CD14-positive monocyte (primary cell): ENCODE results near the gene AP4E1. TPM values are rescaled to one million over a fixed set of nuclear protein-coding genes. Genes with fewer than 3 reads are reported as not detected.

ENCODE experiments used
- DNase-seq, 3 donors: peaks; one replicate each; pipeline ENCODE4 v3.0.0-alpha.2; 2011 to 2022
- H2AFZ ChIP-seq: 2 replicates; pipeline ENCODE4 v1.6.0; 2012; ENCODE audit warnings: mild to moderate bottlenecking, low read depth, low read length, inconsistent platforms; ENCODE audit not compliant: insufficient read depth, poor library complexity, severe bottlenecking
- H3K27ac ChIP-seq, 2 donors: 1 replicate in 1 of 2; 2 replicates in 1 of 2; pipeline ENCODE4 v1.5.1; 2012 to 2013; ENCODE audit warnings: low read length in 2 of 2, control low read depth in 1 of 2, inconsistent platforms in 1 of 2, low read depth in 1 of 2, mild to moderate bottlenecking in 1 of 2
- H3K27me3 ChIP-seq, 2 donors: one replicate each; pipeline versions ENCODE4 v1.6.0 to v1.6.1; 2011 to 2013; ENCODE audit warnings: low read length in 2 of 2; ENCODE audit not compliant: control insufficient read depth in 2 of 2, insufficient read depth in 2 of 2
- H3K36me3 ChIP-seq, 2 donors: replicated peaks in 1 of 2; 1 replicate in 1 of 2; 2 replicates in 1 of 2; pipeline versions ENCODE4 v1.5.1 to v1.6.1; 2012 to 2013; ENCODE audit warnings: low read length in 2 of 2, control low read depth in 1 of 2, inconsistent platforms in 1 of 2, mild to moderate bottlenecking in 1 of 2; ENCODE audit not compliant: insufficient read depth in 2 of 2, control insufficient read depth in 1 of 2
- H3K4me1 ChIP-seq, 2 donors: 1 replicate in 1 of 2; 2 replicates in 1 of 2; pipeline versions ENCODE4 v1.5.1 to v1.6.1; 2012 to 2013; ENCODE audit warnings: low read length in 2 of 2, control low read depth in 1 of 2, inconsistent platforms in 1 of 2, mild to moderate bottlenecking in 1 of 2, moderate library complexity in 1 of 2; ENCODE audit not compliant: insufficient read depth in 2 of 2, control insufficient read depth in 1 of 2
- H3K4me2 ChIP-seq: replicated peaks from 2 replicates; pipeline ENCODE3; 2012; ENCODE audit warnings: low read length, moderate library complexity, mild to moderate bottlenecking; ENCODE audit not compliant: poor library complexity, severe bottlenecking; ENCODE audit errors: extremely low read depth
- H3K4me3 ChIP-seq, 3 experiments: fragments of 200-600 bp in 1 of 3; sonication (generic) in 1 of 3; replicated peaks in 1 of 3; 1 replicate in 2 of 3; 2 replicates in 1 of 3; pipeline ENCODE4 v1.5.1; 2011 to 2013; ENCODE audit warnings: low read length in 3 of 3, mild to moderate bottlenecking in 3 of 3, control low read depth in 2 of 3, low read depth in 2 of 3, inconsistent platforms in 1 of 3, moderate library complexity in 1 of 3
- H3K79me2 ChIP-seq: 2 replicates; pipeline ENCODE4 v1.6.0; 2012; ENCODE audit warnings: mild to moderate bottlenecking, control low read depth, inconsistent platforms, low read length, moderate library complexity; ENCODE audit not compliant: insufficient read depth
- H3K9ac ChIP-seq: 2 replicates; pipeline ENCODE4 v1.6.0; 2017; ENCODE audit warnings: low read length, mild to moderate bottlenecking; ENCODE audit not compliant: insufficient read depth, poor library complexity, severe bottlenecking
- H3K9me3 ChIP-seq, 2 donors: replicated peaks in 1 of 2; 1 replicate in 1 of 2; 2 replicates in 1 of 2; pipeline versions ENCODE4 v1.5.1 to v1.6.1; 2012 to 2013; ENCODE audit warnings: low read length in 2 of 2, control low read depth in 1 of 2; ENCODE audit not compliant: control insufficient read depth in 1 of 2, insufficient read depth in 1 of 2
- H4K20me1 ChIP-seq: 2 replicates; pipeline ENCODE4 v1.6.0; 2012; ENCODE audit warnings: mild to moderate bottlenecking, low read length, control low read depth, moderate library complexity; ENCODE audit not compliant: insufficient read depth
- H3K27ac Mint-ChIP-seq, 7 donors: one replicate each; pipeline ENCODE4 v1.8.0; 2020; ENCODE audit warnings: mild to moderate bottlenecking in 7 of 7, mixed read lengths in 7 of 7, moderate library complexity in 6 of 7, inconsistent platforms in 2 of 7
- H3K27me3 Mint-ChIP-seq, 3 donors: one replicate each; pipeline ENCODE4 v1.8.0; 2021 to 2022; ENCODE audit warnings: low read depth in 3 of 3, mild to moderate bottlenecking in 3 of 3, mixed read lengths in 3 of 3, moderate library complexity in 3 of 3, inconsistent platforms in 1 of 3
- H3K36me3 Mint-ChIP-seq, 2 donors: one replicate each; pipeline ENCODE4 v1.8.0; 2020; ENCODE audit warnings: mixed read lengths in 2 of 2, inconsistent platforms in 1 of 2, mild to moderate bottlenecking in 1 of 2
- H3K4me1 Mint-ChIP-seq: one replicate; pipeline ENCODE4 v1.8.0; 2020; ENCODE audit warnings: mild to moderate bottlenecking, mixed read lengths
- H3K4me3 Mint-ChIP-seq, 2 donors: one replicate each; pipeline ENCODE4 v1.8.0; 2020; ENCODE audit warnings: mild to moderate bottlenecking in 2 of 2, mixed read lengths in 2 of 2, moderate library complexity in 1 of 2
- H3K9me3 Mint-ChIP-seq, 7 donors: one replicate each; pipeline ENCODE4 v1.8.0; 2020 to 2022; ENCODE audit warnings: mixed read lengths in 7 of 7, mild to moderate bottlenecking in 6 of 7, moderate library complexity in 6 of 7, inconsistent platforms in 2 of 7
- CTCF ChIP-seq: fragments of 200-600 bp; IDR thresholded peaks from one replicate; pipeline ENCODE4 v1.8.0; 2022; ENCODE audit warnings: antibody characterized with exemption, mild to moderate bottlenecking
- WGBS: methylation state at CpG from one replicate; pipeline ENCODE4 v1.1.5; 2013; ENCODE audit warnings: missing lambda C conversion rate; ENCODE audit not compliant: insufficient coverage; 5-methylcytosine and 5-hydroxymethylcytosine counted together
- intact Hi-C, 2 donors: fragments of 100-400 bp; cut with micrococcal nuclease; formaldehyde crosslinking; loops; one replicate each; pipeline versions ENCODE4 v1.15.0 to v1.15.1; 2023
- polyA plus RNA-seq, 3 donors: library from polyadenylated mRNA; depleted of rRNA in 1 of 3; unstranded in 2 of 3; stranded (reverse) in 1 of 3; fragments of 300-500 nt in 2 of 3; fragments of >200 nt in 1 of 3; fragmentation: Illumina TruSeq in 2 of 3; gene quantifications; 1 replicate in 2 of 3; 2 replicates in 1 of 3; pipeline ENCODE4 v1.2.3, GENCODE V29; 2012 to 2021

The AP4E1 gene
- polyA plus RNA-seq, 3 donors, result 4.1 to 7.7 (median 5.3) TPM

GRCh38 chr15:50930792-50931191, 22.3 kb downstream of the AP4E1 start:
- Mint-ChIP-seq H3K4me3 (no peak overlapping the region), H3K4me1 (peaks cover 3% of the 10 kb centered on the region), H3K9me3 (no peaks in the 10 kb centered on the region), H3K27ac (no peak overlapping the region), H3K36me3 (peaks cover 57 to 72% of the 10 kb centered on the region in 2 donors), H3K27me3 (no peaks in the 10 kb centered on the region)
- intact Hi-C loops, result no loop called here
- no peak for DNase-seq
- no peaks in the 10 kb centered on the region for H3K79me2 ChIP-seq
- WGBS, result no CpG with 5 or more reads among the region's 1 CpG
- no peaks in the 10 kb centered on the region for H4K20me1 ChIP-seq
- H3K4me1 ChIP-seq, result peaks cover 0 to 2% of the 10 kb centered on the region in 2 donors
- H3K27ac ChIP-seq, result no peak overlapping the region
- peaks cover 66 to 90% of the 10 kb centered on the region in 2 donors for H3K36me3 ChIP-seq
- H3K4me3 ChIP-seq, result no peak overlapping the region
- H3K9ac ChIP-seq, result no peak overlapping the region
- H2AFZ ChIP-seq, result no peak overlapping the region
- H3K27me3 ChIP-seq, result no peaks in the 10 kb centered on the region
- no peak for TF ChIP-seq CTCF
- H3K9me3 ChIP-seq, result no peaks in the 10 kb centered on the region
- H3K4me2 ChIP-seq, result no peak overlapping the region

DNA sequence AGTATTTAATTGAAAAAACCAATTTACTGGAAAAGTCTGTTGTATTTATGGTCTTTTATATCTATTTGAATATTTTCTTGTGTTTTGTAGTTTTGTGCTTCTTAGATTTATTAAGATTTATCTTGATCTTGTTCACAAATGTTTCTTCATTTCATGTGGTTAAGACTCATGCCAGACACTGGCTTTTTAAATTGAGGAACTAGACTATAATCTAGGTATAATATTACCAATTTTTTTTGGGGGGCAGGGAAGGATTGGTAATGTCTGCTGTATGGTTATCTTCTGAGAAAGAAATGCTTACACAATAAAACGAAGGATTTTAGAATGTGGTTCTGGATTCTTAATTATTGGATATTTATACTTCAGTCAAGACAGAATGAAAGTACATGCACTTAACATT, 24.9 kb downstream of the AP4E1 start:
- no peak overlapping the region for H3K4me3 Mint-ChIP-seq
- no CpG with 5 or more reads among the region's 1 CpG for WGBS

More for the DNA sequence above, 24.9 kb downstream of the AP4E1 start:
- no peak overlapping the region for H3K27ac ChIP-seq
- H3K9me3 ChIP-seq, result no peaks in the 10 kb centered on the region
- DNase-seq, result peak in 1 of 3 donors; percentile 8
- no peak for TF ChIP-seq CTCF
- Mint-ChIP-seq H3K36me3 (peaks cover 47 to 67% of the 10 kb centered on the region in 2 donors), H3K27ac (peak overlapping the region in 2 of 7 donors; percentile 21 to 35), H3K9me3 (no peaks in the 10 kb centered on the region), H3K27me3 (no peaks in the 10 kb centered on the region), H3K4me1 (peaks cover 3% of the 10 kb centered on the region)
- intact Hi-C loops, result no loop called here
- H3K4me3 ChIP-seq, result no peak overlapping the region
- no peaks in the 10 kb centered on the region for H4K20me1 ChIP-seq
- H3K36me3 ChIP-seq, result peaks cover 61 to 92% of the 10 kb centered on the region in 2 donors
- H3K4me1 ChIP-seq, result peaks cover 0 to 2% of the 10 kb centered on the region in 2 donors
- no peaks in the 10 kb centered on the region for H3K79me2 ChIP-seq
- no peak overlapping the region for H2AFZ ChIP-seq
- no peaks in the 10 kb centered on the region for H3K27me3 ChIP-seq
- no peak overlapping the region for H3K9ac ChIP-seq
- no peak overlapping the region for H3K4me2 ChIP-seq
